Neural cell (in vitro differentiated cells): ENCODE results near the gene PPP1R13B. TPM values are rescaled to one million over a fixed set of nuclear protein-coding genes. Genes with fewer than 3 reads are reported as not detected.

Source experiments
- H2AFZ ChIP-seq: fragments of 200-600, 300-800 bp; sonication (generic), shearing (Covaris generic); 2 replicates; pipeline ENCODE4 v1.6.0; 2014; ENCODE audit warnings: low read depth, mild to moderate bottlenecking, antibody characterized with exemption, low read length, moderate library complexity
- H3F3A ChIP-seq: fragments of 200-600 bp; shearing (Covaris generic); 2 replicates; pipeline ENCODE4 v1.6.1; 2016; ENCODE audit warnings: mild to moderate bottlenecking, moderate library complexity, mixed read lengths, antibody characterized with exemption, low read length; ENCODE audit not compliant: insufficient read depth, poor library complexity, severe bottlenecking
- H3K27ac ChIP-seq: fragments of 200-600, 300-800 bp; sonication (generic), shearing (Covaris generic); 2 replicates; pipeline ENCODE4 v1.5.1; 2014; ENCODE audit warnings: mild to moderate bottlenecking, low read length, moderate library complexity
- H3K27me3 ChIP-seq: fragments of 300-800, 200-600 bp; sonication (generic), shearing (Covaris generic); 2 replicates; pipeline ENCODE4 v1.6.0; 2014; ENCODE audit warnings: mild to moderate bottlenecking, low read depth, low read length, moderate library complexity; ENCODE audit not compliant: insufficient read depth
- H3K36me3 ChIP-seq: fragments of 300-800, 200-600 bp; sonication (generic), shearing (Covaris generic); 2 replicates; pipeline ENCODE4 v1.5.1; 2014; ENCODE audit warnings: mild to moderate bottlenecking, antibody characterized with exemption, low read length, moderate library complexity; ENCODE audit not compliant: insufficient read depth
- H3K4me2 ChIP-seq: fragments of 300-800, 200-600 bp; sonication (generic), shearing (Covaris generic); 2 replicates; pipeline ENCODE4 v1.6.0; 2014; ENCODE audit warnings: mild to moderate bottlenecking, low read length
- H3K4me3 ChIP-seq: fragments of 300-800, 200-600 bp; sonication (generic), shearing (Covaris generic); 2 replicates; pipeline ENCODE4 v1.5.1; 2014; ENCODE audit warnings: mild to moderate bottlenecking, low read length, moderate library complexity
- H3K79me2 ChIP-seq: fragments of 200-600 bp; shearing (Covaris generic); replicated peaks from 2 replicates; pipeline ENCODE4 v1.6.0; 2014; ENCODE audit warnings: mild to moderate bottlenecking, low read length, moderate library complexity; ENCODE audit not compliant: insufficient read depth
- H3K9ac ChIP-seq: fragments of 300-800, 200-600 bp; sonication (generic), shearing (Covaris generic); 2 replicates; pipeline ENCODE4 v1.6.1; 2016; ENCODE audit warnings: mild to moderate bottlenecking, low read length, mixed read lengths
- H3K9me2 ChIP-seq: fragments of 200-600 bp; shearing (Covaris generic); 2 replicates; pipeline ENCODE4 v1.6.1; 2016; ENCODE audit warnings: mild to moderate bottlenecking, low read length, mixed read lengths; ENCODE audit not compliant: insufficient read depth
- H3K9me3 ChIP-seq: fragments of 200-600, 300-800 bp; sonication (generic), shearing (Covaris generic); 2 replicates; pipeline ENCODE4 v1.6.1; 2016; ENCODE audit warnings: mild to moderate bottlenecking, mixed run types, low read length, moderate library complexity, mixed read lengths
- H4K20me1 ChIP-seq: fragments of 200-600 bp; shearing (Covaris generic); 2 replicates; pipeline ENCODE4 v1.6.1; 2016; ENCODE audit warnings: mild to moderate bottlenecking, mixed run types; ENCODE audit not compliant: insufficient read depth
- EP300 ChIP-seq: fragments of 450-650 bp; conservative IDR thresholded peaks from 2 replicates; pipeline ENCODE4 v1.6.1; 2014; ENCODE audit warnings: antibody characterized with exemption, mild to moderate bottlenecking, moderate library complexity; ENCODE audit not compliant: poor library complexity, severe bottlenecking
- EZH2 ChIP-seq: fragments of 200-600, 300-800 bp; shearing (Covaris generic), sonication (generic); IDR thresholded peaks from 2 replicates; pipeline ENCODE4 v1.6.1; 2014; ENCODE audit warnings: antibody characterized with exemption, low read length, borderline replicate concordance, mild to moderate bottlenecking; ENCODE audit not compliant: insufficient read depth, poor library complexity, severe bottlenecking
- MXI1 ChIP-seq: fragments of 450-650 bp; conservative IDR thresholded peaks from 2 replicates; pipeline ENCODE4 v1.6.1; 2014; ENCODE audit warnings: antibody characterized with exemption, mild to moderate bottlenecking; ENCODE audit not compliant: poor library complexity, severe bottlenecking
- POLR2AphosphoS5 ChIP-seq: IDR thresholded peaks from 2 replicates; pipeline ENCODE4 v1.6.1; 2012
- RAD21 ChIP-seq: fragments of 450-650 bp; conservative IDR thresholded peaks from 2 replicates; pipeline ENCODE4 v1.6.1; 2014; ENCODE audit warnings: antibody characterized with exemption, mild to moderate bottlenecking, moderate library complexity
- SMC3 ChIP-seq: fragments of 450-650 bp; conservative IDR thresholded peaks from 2 replicates; pipeline ENCODE4 v1.6.1; 2014; ENCODE audit warnings: antibody characterized with exemption, mild to moderate bottlenecking, moderate library complexity; ENCODE audit not compliant: poor library complexity
- TAF1 ChIP-seq: IDR thresholded peaks from 2 replicates; pipeline ENCODE4 v1.6.1; 2012; ENCODE audit warnings: low read depth
- polyA plus RNA-seq: library from polyadenylated mRNA; depleted of rRNA; stranded (reverse); fragments of >200 nt; gene quantifications from 2 replicates; pipeline ENCODE4 v1.2.3, GENCODE V29; 2014
- TF ChIP-seq, protein P1 (sequence below): IDR thresholded peaks from 2 replicates; pipeline ENCODE4 v1.6.1; 2012; ENCODE audit warnings: borderline replicate concordance
- TF ChIP-seq, protein P2 (sequence below): fragments of 450-650 bp; IDR thresholded peaks from 2 replicates; pipeline ENCODE4 v1.5.1; 2014; ENCODE audit warnings: antibody characterized with exemption, mild to moderate bottlenecking, moderate library complexity; ENCODE audit not compliant: poor library complexity, severe bottlenecking

The PPP1R13B gene
- polyA plus RNA-seq, 1 donor from 2014 or later = 8.2 TPM

DNA sequence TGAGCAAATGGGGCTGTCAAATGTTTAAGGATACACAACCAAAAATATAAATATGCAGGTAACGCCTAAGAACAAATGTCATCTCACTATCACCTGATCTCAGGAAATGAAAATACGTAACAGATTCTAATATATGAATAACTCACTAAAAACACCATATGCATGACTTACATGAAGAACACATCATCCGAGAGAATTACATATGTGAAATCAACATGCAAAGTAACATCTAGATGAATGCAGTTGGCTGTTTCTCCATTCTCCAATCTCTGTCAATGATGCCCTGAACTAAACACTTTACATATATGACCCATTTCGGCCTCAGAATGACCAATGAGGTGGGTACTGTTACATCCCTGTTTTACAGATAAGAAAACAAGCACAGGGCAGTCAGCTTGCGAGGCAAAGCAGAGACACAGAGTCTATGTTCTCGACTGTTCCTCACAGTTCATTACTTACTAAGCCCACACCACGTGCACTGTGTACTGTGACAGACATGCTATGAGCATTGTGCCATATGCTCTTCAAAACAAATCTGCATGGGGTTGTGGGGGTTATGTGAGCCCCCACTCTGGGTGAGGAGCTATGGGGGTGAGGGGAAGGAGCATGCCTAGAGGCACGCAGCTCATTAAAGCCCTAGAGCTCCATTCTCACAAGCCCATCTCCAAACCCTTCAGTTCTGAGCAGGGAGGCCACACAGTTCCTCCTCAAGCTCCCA, 89.2 kb downstream of the PPP1R13B start:
- no peak overlapping the region for H3K27ac ChIP-seq
- no peak overlapping the region for H3K9ac ChIP-seq
- H3K4me3 ChIP-seq = no peak overlapping the region
- H4K20me1 ChIP-seq = no peaks in the 10 kb centered on the region
- no peaks in the 10 kb centered on the region for H3K36me3 ChIP-seq
- no peak overlapping the region for H3K4me2 ChIP-seq
- TF ChIP-seq TAF1 = no peak
- TF ChIP-seq RAD21 = no peak
- no peak for TF ChIP-seq SMC3
- TF ChIP-seq MXI1 = no peak
- no peak for TF ChIP-seq EP300
- TF ChIP-seq, protein P1, sequence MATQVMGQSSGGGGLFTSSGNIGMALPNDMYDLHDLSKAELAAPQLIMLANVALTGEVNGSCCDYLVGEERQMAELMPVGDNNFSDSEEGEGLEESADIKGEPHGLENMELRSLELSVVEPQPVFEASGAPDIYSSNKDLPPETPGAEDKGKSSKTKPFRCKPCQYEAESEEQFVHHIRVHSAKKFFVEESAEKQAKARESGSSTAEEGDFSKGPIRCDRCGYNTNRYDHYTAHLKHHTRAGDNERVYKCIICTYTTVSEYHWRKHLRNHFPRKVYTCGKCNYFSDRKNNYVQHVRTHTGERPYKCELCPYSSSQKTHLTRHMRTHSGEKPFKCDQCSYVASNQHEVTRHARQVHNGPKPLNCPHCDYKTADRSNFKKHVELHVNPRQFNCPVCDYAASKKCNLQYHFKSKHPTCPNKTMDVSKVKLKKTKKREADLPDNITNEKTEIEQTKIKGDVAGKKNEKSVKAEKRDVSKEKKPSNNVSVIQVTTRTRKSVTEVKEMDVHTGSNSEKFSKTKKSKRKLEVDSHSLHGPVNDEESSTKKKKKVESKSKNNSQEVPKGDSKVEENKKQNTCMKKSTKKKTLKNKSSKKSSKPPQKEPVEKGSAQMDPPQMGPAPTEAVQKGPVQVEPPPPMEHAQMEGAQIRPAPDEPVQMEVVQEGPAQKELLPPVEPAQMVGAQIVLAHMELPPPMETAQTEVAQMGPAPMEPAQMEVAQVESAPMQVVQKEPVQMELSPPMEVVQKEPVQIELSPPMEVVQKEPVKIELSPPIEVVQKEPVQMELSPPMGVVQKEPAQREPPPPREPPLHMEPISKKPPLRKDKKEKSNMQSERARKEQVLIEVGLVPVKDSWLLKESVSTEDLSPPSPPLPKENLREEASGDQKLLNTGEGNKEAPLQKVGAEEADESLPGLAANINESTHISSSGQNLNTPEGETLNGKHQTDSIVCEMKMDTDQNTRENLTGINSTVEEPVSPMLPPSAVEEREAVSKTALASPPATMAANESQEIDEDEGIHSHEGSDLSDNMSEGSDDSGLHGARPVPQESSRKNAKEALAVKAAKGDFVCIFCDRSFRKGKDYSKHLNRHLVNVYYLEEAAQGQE = no peak
- no peak for TF ChIP-seq POLR2AphosphoS5
- TF ChIP-seq, protein P2, sequence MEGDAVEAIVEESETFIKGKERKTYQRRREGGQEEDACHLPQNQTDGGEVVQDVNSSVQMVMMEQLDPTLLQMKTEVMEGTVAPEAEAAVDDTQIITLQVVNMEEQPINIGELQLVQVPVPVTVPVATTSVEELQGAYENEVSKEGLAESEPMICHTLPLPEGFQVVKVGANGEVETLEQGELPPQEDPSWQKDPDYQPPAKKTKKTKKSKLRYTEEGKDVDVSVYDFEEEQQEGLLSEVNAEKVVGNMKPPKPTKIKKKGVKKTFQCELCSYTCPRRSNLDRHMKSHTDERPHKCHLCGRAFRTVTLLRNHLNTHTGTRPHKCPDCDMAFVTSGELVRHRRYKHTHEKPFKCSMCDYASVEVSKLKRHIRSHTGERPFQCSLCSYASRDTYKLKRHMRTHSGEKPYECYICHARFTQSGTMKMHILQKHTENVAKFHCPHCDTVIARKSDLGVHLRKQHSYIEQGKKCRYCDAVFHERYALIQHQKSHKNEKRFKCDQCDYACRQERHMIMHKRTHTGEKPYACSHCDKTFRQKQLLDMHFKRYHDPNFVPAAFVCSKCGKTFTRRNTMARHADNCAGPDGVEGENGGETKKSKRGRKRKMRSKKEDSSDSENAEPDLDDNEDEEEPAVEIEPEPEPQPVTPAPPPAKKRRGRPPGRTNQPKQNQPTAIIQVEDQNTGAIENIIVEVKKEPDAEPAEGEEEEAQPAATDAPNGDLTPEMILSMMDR = no peak
- no peak for TF ChIP-seq EZH2
- H3K79me2 ChIP-seq = no peaks in the 10 kb centered on the region
- no peaks in the 10 kb centered on the region for H3K9me3 ChIP-seq
- no peaks in the 10 kb centered on the region for H3K27me3 ChIP-seq
- no peaks in the 10 kb centered on the region for H3K9me2 ChIP-seq
- no peaks in the 10 kb centered on the region for H3F3A ChIP-seq
- no peak overlapping the region for H2AFZ ChIP-seq

DNA sequence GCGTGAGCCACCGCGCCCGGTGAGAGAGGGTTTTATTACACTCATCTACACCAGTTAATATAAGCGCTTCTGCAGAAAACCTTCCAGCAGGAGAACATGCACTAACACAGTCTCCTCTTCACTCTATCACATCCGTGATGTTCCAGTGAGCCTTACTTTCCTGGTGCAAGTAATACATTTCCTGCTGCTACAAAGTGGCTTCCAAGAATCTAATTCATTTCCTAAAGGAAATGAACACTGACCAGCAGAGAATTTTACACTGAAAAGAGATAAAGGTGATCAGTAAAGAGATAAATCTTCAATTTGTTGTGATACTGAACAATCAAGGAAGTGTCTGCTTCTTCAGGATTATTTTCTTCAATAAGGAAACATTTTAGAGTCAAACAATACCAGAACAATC, 92.3 kb downstream of the PPP1R13B start:
- no peaks in the 10 kb centered on the region for H3K9me3 ChIP-seq
- no peak overlapping the region for H3K9ac ChIP-seq
- H3K27me3 ChIP-seq = no peaks in the 10 kb centered on the region
- no peaks in the 10 kb centered on the region for H4K20me1 ChIP-seq
- no peak overlapping the region for H2AFZ ChIP-seq
- no peak overlapping the region for H3K4me2 ChIP-seq
- no peak overlapping the region for H3K27ac ChIP-seq
- no peaks in the 10 kb centered on the region for H3K36me3 ChIP-seq
- no peaks in the 10 kb centered on the region for H3F3A ChIP-seq
- no peak overlapping the region for H3K4me3 ChIP-seq
- TF ChIP-seq MXI1 (no peak), SMC3 (no peak), TAF1 (no peak), EZH2 (no peak)
- TF ChIP-seq, protein P2 = no peak
- H3K79me2 ChIP-seq = no peaks in the 10 kb centered on the region
- H3K9me2 ChIP-seq = no peaks in the 10 kb centered on the region
